Measurements from ENCODE around the gene MAVS. TPM values are rescaled to one million over a fixed set of nuclear protein-coding genes. Genes with fewer than 3 reads are reported as not detected.

Gene MAVS
- total RNA-seq, 2 experiments from 2014 or later = 13.6 to 14.7 TPM

GRCh38 chr20:3804254-3804751 is 42.3 kb upstream of the MAVS start:
- Histone ChIP-seq H3K9me3 (ENCODE audit: control insufficient read depth in 1 of 2, insufficient read depth in 1 of 2, low read length in 2 of 2) (no peaks in the 10 kb centered on the region), H3K4me1 (ENCODE audit: insufficient read depth, low read length) (peaks cover 88% of the 10 kb centered on the region), H3K27ac (ENCODE audit: low read depth in 1 of 2, low read length in 2 of 2) (peak overlapping the region in 1 of 2 donors; percentile 78), H3K4me3 (ENCODE audit: low read length) (no peak overlapping the region), H3K27me3 (ENCODE audit: control insufficient read depth in 1 of 2, insufficient read depth in 2 of 2, low read length in 2 of 2) (no peaks in the 10 kb centered on the region), H3K36me3 (ENCODE audit: insufficient read depth, low read length) (peaks cover 71% of the 10 kb centered on the region)
- Mint-ChIP-seq H3K27me3 (no peaks in the 10 kb centered on the region), H3K27ac (peak overlapping the region; percentile 95), H3K4me1 (ENCODE audit: low read depth) (peaks cover 78% of the 10 kb centered on the region), H3K9me3 (no peaks in the 10 kb centered on the region), H3K36me3 (ENCODE audit: low read depth) (peaks cover 80% of the 10 kb centered on the region), H3K4me3 (peak overlapping the region; percentile 51)
- intact Hi-C loops (cut with DNase I, micrococcal nuclease) = no loop called here
- TF ChIP-seq CTCF (IDR thresholded peaks at IDR 0.05) = no peak
- ChIA-PET POLR2A (interaction anchor here (1.2 kb wide), 1 partner anchor 10 kb away, joined by 4 read pairs; no protein-coding TSS in a partner anchor), CTCF (no interaction called here)
- ATAC-seq (ENCODE audit: poor library complexity) = no peak
- DNase-seq = no peak

- Mint-ChIP-seq H3K27ac (peak overlapping the region; percentile 81), H3K27me3 (no peaks in the 10 kb centered on the region), H3K4me1 (ENCODE audit: low read depth) (peaks cover 76% of the 10 kb centered on the region), H3K4me3 (no peak overlapping the region), H3K9me3 (no peaks in the 10 kb centered on the region), H3K36me3 (ENCODE audit: low read depth) (peaks cover 77% of the 10 kb centered on the region)
- Histone ChIP-seq H3K4me3 (ENCODE audit: low read length) (no peak overlapping the region), H3K4me1 (ENCODE audit: insufficient read depth, low read length) (peaks cover 87% of the 10 kb centered on the region), H3K27me3 (ENCODE audit: control insufficient read depth in 1 of 2, insufficient read depth in 2 of 2, low read length in 2 of 2) (no peaks in the 10 kb centered on the region), H3K9me3 (ENCODE audit: control insufficient read depth in 1 of 2, insufficient read depth in 1 of 2, low read length in 2 of 2) (no peaks in the 10 kb centered on the region), H3K36me3 (ENCODE audit: insufficient read depth, low read length) (peaks cover 66% of the 10 kb centered on the region), H3K27ac (ENCODE audit: low read depth in 1 of 2, low read length in 2 of 2) (peak overlapping the region in 1 of 2 donors; percentile 17)
- ChIA-PET POLR2A (interaction anchor here (1.2 kb wide), 1 partner anchor 9 kb away, joined by 4 read pairs; no protein-coding TSS in a partner anchor), CTCF (no interaction called here)
- ATAC-seq (ENCODE audit: poor library complexity) (no peak), DNase-seq (no peak)
- intact Hi-C loops (cut with DNase I, micrococcal nuclease) = no loop called here
- TF ChIP-seq CTCF (IDR thresholded peaks at IDR 0.05) = no peak
Observed at GRCh38 chr20:3804781-3805180, 41.9 kb upstream of the MAVS start.

- intact Hi-C loops (cut with DNase I, micrococcal nuclease) = no loop called here
- Histone ChIP-seq H3K27me3 (ENCODE audit: control insufficient read depth in 1 of 2, insufficient read depth in 2 of 2, low read length in 2 of 2) (no peaks in the 10 kb centered on the region), H3K9me3 (ENCODE audit: control insufficient read depth in 1 of 2, insufficient read depth in 1 of 2, low read length in 2 of 2) (no peaks in the 10 kb centered on the region), H3K36me3 (ENCODE audit: insufficient read depth, low read length) (peaks cover 29% of the 10 kb centered on the region), H3K4me3 (ENCODE audit: low read length) (no peak overlapping the region), H3K4me1 (ENCODE audit: insufficient read depth, low read length) (peaks cover 86% of the 10 kb centered on the region), H3K27ac (ENCODE audit: low read depth in 1 of 2, low read length in 2 of 2) (peak overlapping the region in 1 of 2 donors; percentile 18)
- H3K27ac Mint-ChIP-seq = peak overlapping the region; percentile 81
- H3K36me3 Mint-ChIP-seq (ENCODE audit: low read depth) = peaks cover 40% of the 10 kb centered on the region
- no peaks in the 10 kb centered on the region for H3K9me3 Mint-ChIP-seq
- no peaks in the 10 kb centered on the region for H3K27me3 Mint-ChIP-seq
- POLR2A ChIA-PET = no interaction called here
- no peak for TF ChIP-seq CTCF (IDR thresholded peaks at IDR 0.05)
- CTCF ChIA-PET = interaction anchor here (1.0 kb wide), 1 partner anchor 12 kb away, joined by 6 read pairs; the partner anchor contains the start of gene AP5S1
- peaks cover 83% of the 10 kb centered on the region for H3K4me1 Mint-ChIP-seq (ENCODE audit: low read depth)
- peak overlapping the region; percentile 38 for H3K4me3 Mint-ChIP-seq
- ATAC-seq (ENCODE audit: poor library complexity) (no peak), DNase-seq (no peak)
Observed at GRCh38 chr20:3808544-3808943, 38.1 kb upstream of the MAVS start.

All from CD4-positive, alpha-beta T cell (primary cell).